Caco-2 (cell line): ENCODE measurements around the gene LHX2. TPM values are rescaled to one million over a fixed set of nuclear protein-coding genes. Genes with fewer than 3 reads are reported as not detected.

ENCODE experiments used
- BruUV-seq: library from RNA; stranded (reverse); fragments of 400-500 nt; replicated peaks from 2 replicates; lab custom pipeline; 2021; lab: Mats Ljungman, UMichigan
- CTCF ChIA-PET: fragments of 300-600 bp; sonication (Branson Sonifier 250); formaldehyde crosslinking; loops from one replicate; lab custom pipeline; 2022; ENCODE audit warnings: antibody characterized with exemption; lab: Charles Lee
- POLR2A ChIA-PET: fragments of 300-600 bp; sonication (Branson Sonifier 250); formaldehyde crosslinking; loops from one replicate; lab custom pipeline; 2022; ENCODE audit warnings: antibody characterized with exemption; lab: Charles Lee
- DNase-seq, 2 experiments: peaks; one replicate each; pipeline versions ENCODE4 v3.0.0 to v3.0.0-alpha.2; 2020 to 2022
- H3K27me3 ChIP-seq: replicated peaks from 2 replicates; pipeline ENCODE4 v1.6.0; 2011; ENCODE audit warnings: low read length; ENCODE audit not compliant: control insufficient read depth, insufficient read depth
- H3K36me3 ChIP-seq: 2 replicates; pipeline ENCODE4 v1.5.1; 2011; ENCODE audit warnings: low read length; ENCODE audit not compliant: control insufficient read depth, insufficient read depth
- H3K4me1 ChIP-seq: fragments of 250-450 bp; sonication (Bioruptor Pico); 2 replicates; pipeline ENCODE4 v1.5.1; 2020; ENCODE audit warnings: mild to moderate bottlenecking
- H3K4me3 ChIP-seq: 2 replicates; pipeline ENCODE4 v1.5.1; 2011; ENCODE audit warnings: low read depth, mild to moderate bottlenecking, control low read depth, low read length
- H3K9me3 ChIP-seq: fragments of 250-450 bp; sonication (Bioruptor Pico); 2 replicates; pipeline ENCODE4 v1.5.1; 2020; ENCODE audit warnings: mild to moderate bottlenecking, moderate library complexity
- H3K27ac Mint-ChIP-seq: one replicate; pipeline ENCODE4 v1.8.0; 2022; ENCODE audit warnings: mixed read lengths; ENCODE audit not compliant: unreplicated experiment
- H3K27me3 Mint-ChIP-seq: one replicate; pipeline ENCODE4 v1.8.0; 2022; ENCODE audit warnings: mixed read lengths; ENCODE audit not compliant: insufficient read depth, unreplicated experiment
- H3K36me3 Mint-ChIP-seq: one replicate; pipeline ENCODE4 v1.8.0; 2022; ENCODE audit warnings: mild to moderate bottlenecking, mixed read lengths; ENCODE audit not compliant: insufficient read depth, unreplicated experiment
- H3K4me1 Mint-ChIP-seq: one replicate; pipeline ENCODE4 v1.8.0; 2022; ENCODE audit warnings: low read depth, mixed read lengths; ENCODE audit not compliant: unreplicated experiment
- H3K4me3 Mint-ChIP-seq: one replicate; pipeline ENCODE4 v1.8.0; 2022; ENCODE audit warnings: mild to moderate bottlenecking, moderate library complexity, mixed read lengths; ENCODE audit not compliant: unreplicated experiment
- H3K9me3 Mint-ChIP-seq: one replicate; pipeline ENCODE4 v1.8.0; 2022; ENCODE audit warnings: mixed read lengths; ENCODE audit not compliant: unreplicated experiment
- intact Hi-C: fragments of 100-400 bp; cut with micrococcal nuclease; formaldehyde crosslinking; loops from one replicate; pipeline ENCODE4 v1.10.0; 2022; ENCODE audit not compliant: unreplicated experiment
- total RNA-seq: library from RNA; stranded (reverse); gene quantifications from 2 replicates; pipeline ENCODE4 v1.2.3, GENCODE V29; 2022
- TF ChIP-seq, protein P1 (sequence below), 2 experiments: fragments of 200-600 bp in 1 of 2; IDR thresholded peaks; 1 replicate in 1 of 2; 2 replicates in 1 of 2; pipeline versions ENCODE4 v1.5.1 to v1.8.0; 2011 to 2022; ENCODE audit warnings: antibody characterized with exemption in 1 of 2, control low read depth in 1 of 2, inconsistent platforms in 1 of 2, low read depth in 1 of 2, low read length in 1 of 2, mild to moderate bottlenecking in 1 of 2, moderate library complexity in 1 of 2; ENCODE audit not compliant: insufficient read depth in 1 of 2, severe bottlenecking in 1 of 2, unreplicated experiment in 1 of 2

The LHX2 gene
- total RNA-seq, 1 experiment from 2014 or later, result 4.0 TPM

DNA sequence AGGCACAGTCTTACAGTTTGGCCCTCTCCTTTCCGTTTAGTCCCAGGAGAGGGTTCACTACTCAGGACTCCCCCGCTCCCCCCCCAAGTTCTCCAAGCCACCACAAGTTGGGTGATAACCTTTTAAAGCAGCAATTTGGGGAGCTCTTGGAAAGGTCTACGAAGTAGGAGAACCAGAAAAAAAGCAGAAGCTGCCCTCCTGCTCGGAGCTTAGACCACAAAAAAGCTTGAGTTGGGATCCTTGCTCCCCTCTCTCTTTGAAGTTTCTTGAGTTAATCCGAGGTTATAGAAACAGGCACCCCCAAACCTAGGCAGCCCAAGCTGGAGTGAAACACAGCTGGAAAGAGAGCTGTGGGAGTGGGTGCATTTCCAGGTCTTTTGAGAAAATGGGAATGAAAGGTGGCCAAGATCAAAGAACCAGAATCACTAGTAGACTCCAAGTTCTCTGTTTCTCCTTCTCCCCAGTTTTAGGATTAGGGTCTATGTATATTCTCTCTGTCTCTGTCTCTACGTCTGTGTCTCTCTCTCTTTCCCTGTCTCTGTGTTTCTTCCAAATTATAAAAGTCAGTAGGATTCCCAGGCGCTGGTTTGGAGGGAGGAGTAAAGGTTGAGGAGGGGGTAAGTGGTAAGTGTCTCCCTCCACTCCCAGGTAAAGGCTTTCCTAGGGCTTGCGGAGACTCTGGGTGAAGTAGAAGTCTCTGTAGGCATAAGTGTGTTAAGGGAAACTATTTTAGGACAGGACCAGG, 2.8 kb downstream of the LHX2 start:
- no peak for DNase-seq
- no peak overlapping the region for H3K4me3 Mint-ChIP-seq
- ChIA-PET CTCF (interaction anchor here (0.6 kb wide), 1 partner anchor 1117 kb away, joined by 7 read pairs; no protein-coding TSS in a partner anchor), POLR2A (no interaction called here)
- TF ChIP-seq, protein P1, sequence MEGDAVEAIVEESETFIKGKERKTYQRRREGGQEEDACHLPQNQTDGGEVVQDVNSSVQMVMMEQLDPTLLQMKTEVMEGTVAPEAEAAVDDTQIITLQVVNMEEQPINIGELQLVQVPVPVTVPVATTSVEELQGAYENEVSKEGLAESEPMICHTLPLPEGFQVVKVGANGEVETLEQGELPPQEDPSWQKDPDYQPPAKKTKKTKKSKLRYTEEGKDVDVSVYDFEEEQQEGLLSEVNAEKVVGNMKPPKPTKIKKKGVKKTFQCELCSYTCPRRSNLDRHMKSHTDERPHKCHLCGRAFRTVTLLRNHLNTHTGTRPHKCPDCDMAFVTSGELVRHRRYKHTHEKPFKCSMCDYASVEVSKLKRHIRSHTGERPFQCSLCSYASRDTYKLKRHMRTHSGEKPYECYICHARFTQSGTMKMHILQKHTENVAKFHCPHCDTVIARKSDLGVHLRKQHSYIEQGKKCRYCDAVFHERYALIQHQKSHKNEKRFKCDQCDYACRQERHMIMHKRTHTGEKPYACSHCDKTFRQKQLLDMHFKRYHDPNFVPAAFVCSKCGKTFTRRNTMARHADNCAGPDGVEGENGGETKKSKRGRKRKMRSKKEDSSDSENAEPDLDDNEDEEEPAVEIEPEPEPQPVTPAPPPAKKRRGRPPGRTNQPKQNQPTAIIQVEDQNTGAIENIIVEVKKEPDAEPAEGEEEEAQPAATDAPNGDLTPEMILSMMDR (IDR thresholded peaks at IDR 0.05; ENCODE audit: insufficient read depth in 1 of 2, low read depth in 1 of 2, low read length in 1 of 2, severe bottlenecking in 1 of 2, unreplicated experiment in 1 of 2), result no peak
- H3K4me1 Mint-ChIP-seq, result peaks cover 14% of the 10 kb centered on the region
- H3K9me3 ChIP-seq, result no peaks in the 10 kb centered on the region
- intact Hi-C loops, result loop anchor here (10.0 kb wide), 1 partner anchor 470 kb away; no protein-coding TSS in a partner anchor
- no peaks in the 10 kb centered on the region for H3K9me3 Mint-ChIP-seq
- no peaks in the 10 kb centered on the region for H3K36me3 Mint-ChIP-seq
- peaks cover 6% of the 10 kb centered on the region for H3K27me3 Mint-ChIP-seq
- no peak overlapping the region for H3K4me3 ChIP-seq
- H3K27ac Mint-ChIP-seq, result no peak overlapping the region
- H3K27me3 ChIP-seq, result no peaks in the 10 kb centered on the region
- H3K4me1 ChIP-seq, result peaks cover 20% of the 10 kb centered on the region
- H3K36me3 ChIP-seq, result no peaks in the 10 kb centered on the region
- BruUV-seq, result no TSS peak

DNA sequence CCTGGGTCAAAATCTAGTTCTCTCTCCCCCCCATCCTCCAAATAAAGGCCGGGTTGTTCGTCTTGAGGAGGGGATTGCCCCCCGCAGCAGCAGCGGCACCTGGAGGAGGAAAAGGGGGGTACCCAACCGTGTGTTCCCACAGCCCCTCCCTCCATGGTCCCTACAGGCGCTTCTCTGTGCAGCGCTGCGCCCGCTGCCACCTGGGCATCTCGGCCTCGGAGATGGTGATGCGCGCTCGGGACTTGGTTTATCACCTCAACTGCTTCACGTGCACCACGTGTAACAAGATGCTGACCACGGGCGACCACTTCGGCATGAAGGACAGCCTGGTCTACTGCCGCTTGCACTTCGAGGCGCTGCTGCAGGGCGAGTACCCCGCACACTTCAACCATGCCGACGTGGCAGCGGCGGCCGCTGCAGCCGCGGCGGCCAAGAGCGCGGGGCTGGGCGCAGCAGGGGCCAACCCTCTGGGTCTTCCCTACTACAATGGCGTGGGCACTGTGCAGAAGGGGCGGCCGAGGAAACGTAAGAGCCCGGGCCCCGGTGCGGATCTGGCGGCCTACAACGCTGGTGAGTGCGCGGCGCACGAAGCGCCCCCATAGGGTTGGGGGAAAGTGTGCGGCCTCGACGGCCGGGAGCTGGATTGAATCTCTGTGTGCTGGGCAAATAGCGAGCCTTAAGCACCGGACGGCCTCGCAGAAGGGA, 3.5 kb downstream of the LHX2 start:
- Mint-ChIP-seq H3K27ac (no peak overlapping the region), H3K9me3 (no peaks in the 10 kb centered on the region), H3K36me3 (no peaks in the 10 kb centered on the region), H3K27me3 (peaks cover 4% of the 10 kb centered on the region), H3K4me1 (peaks cover 14% of the 10 kb centered on the region), H3K4me3 (no peak overlapping the region)
- no peaks in the 10 kb centered on the region for H3K9me3 ChIP-seq
- TF ChIP-seq, protein P1 (IDR thresholded peaks at IDR 0.05; ENCODE audit: insufficient read depth in 1 of 2, low read depth in 1 of 2, low read length in 1 of 2, severe bottlenecking in 1 of 2, unreplicated experiment in 1 of 2), result no peak
- CTCF ChIA-PET, result no interaction called here
- POLR2A ChIA-PET, result no interaction called here
- peaks cover 20% of the 10 kb centered on the region for H3K4me1 ChIP-seq
- no peak overlapping the region for H3K4me3 ChIP-seq
- BruUV-seq, result no TSS peak
- H3K36me3 ChIP-seq, result no peaks in the 10 kb centered on the region
- no peaks in the 10 kb centered on the region; the same call in 1 of the 2 replicates for H3K27me3 ChIP-seq
- DNase-seq, result no peak
- intact Hi-C loops, result loop anchor here (10.0 kb wide), 1 partner anchor 470 kb away; no protein-coding TSS in a partner anchor

DNA sequence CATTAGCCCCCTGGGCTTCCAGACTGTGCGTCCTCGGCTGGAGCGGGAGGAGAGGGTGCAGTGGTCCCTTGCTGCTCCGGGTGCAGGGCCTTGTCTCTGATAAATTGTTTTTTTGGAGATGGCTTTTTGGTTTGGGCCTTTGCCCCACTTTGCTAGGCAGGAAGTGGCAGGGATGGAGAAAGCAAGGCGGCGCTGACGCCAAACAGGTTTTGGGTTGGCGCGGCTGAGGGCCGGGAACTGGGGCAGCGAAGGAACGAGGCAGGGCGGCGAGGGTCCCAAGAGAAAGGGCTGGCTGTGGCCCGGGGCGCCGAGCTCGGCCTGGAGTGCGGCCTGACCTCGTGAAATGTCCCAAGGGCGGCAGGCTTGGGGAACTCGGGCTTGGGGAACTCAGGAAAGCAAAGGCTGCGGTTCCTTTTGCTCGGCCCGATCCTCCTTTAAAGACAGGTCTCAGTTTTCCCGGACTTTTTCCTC, 4.1 kb downstream of the LHX2 start:
- H3K27me3 ChIP-seq, result no peaks in the 10 kb centered on the region; the same call in 1 of the 2 replicates
- no peaks in the 10 kb centered on the region for H3K36me3 Mint-ChIP-seq
- no peak overlapping the region for H3K27ac Mint-ChIP-seq

More for the DNA sequence above, 4.1 kb downstream of the LHX2 start:
- H3K4me3 ChIP-seq, result no peak overlapping the region
- DNase-seq, result no peak
- peaks cover 4% of the 10 kb centered on the region for H3K27me3 Mint-ChIP-seq
- intact Hi-C loops, result loop anchor here (10.0 kb wide), 1 partner anchor 471 kb away; no protein-coding TSS in a partner anchor
- H3K9me3 Mint-ChIP-seq, result no peaks in the 10 kb centered on the region
- BruUV-seq, result no TSS peak
- no peaks in the 10 kb centered on the region for H3K9me3 ChIP-seq
- peaks cover 14% of the 10 kb centered on the region for H3K4me1 Mint-ChIP-seq
- H3K36me3 ChIP-seq, result no peaks in the 10 kb centered on the region
- TF ChIP-seq, protein P1 (IDR thresholded peaks at IDR 0.05; ENCODE audit: insufficient read depth in 1 of 2, low read depth in 1 of 2, low read length in 1 of 2, severe bottlenecking in 1 of 2, unreplicated experiment in 1 of 2), result no peak
- ChIA-PET POLR2A (no interaction called here), CTCF (no interaction called here)
- peaks cover 19% of the 10 kb centered on the region; the same call in 1 of the 2 replicates for H3K4me1 ChIP-seq
- no peak overlapping the region for H3K4me3 Mint-ChIP-seq
